Lower leg skin (tissue), 3 donors: ENCODE results near the gene WHRN.

ENCODE experiments used
- POLR2A ChIP-seq, 2 donors: fragments of 450-650 bp; IDR thresholded peaks; one replicate each; pipeline ENCODE4 v1.6.1; 2016 to 2017; ENCODE audit warnings: antibody characterized with exemption in 2 of 2, mild to moderate bottlenecking in 1 of 2, moderate library complexity in 1 of 2
- TF ChIP-seq, protein P1 (sequence below), 3 donors: fragments of 450-650 bp; IDR thresholded peaks; one replicate each; pipeline ENCODE4 v1.5.1; 2016; ENCODE audit warnings: antibody characterized with exemption in 3 of 3, mild to moderate bottlenecking in 3 of 3, moderate library complexity in 2 of 3

DNA sequence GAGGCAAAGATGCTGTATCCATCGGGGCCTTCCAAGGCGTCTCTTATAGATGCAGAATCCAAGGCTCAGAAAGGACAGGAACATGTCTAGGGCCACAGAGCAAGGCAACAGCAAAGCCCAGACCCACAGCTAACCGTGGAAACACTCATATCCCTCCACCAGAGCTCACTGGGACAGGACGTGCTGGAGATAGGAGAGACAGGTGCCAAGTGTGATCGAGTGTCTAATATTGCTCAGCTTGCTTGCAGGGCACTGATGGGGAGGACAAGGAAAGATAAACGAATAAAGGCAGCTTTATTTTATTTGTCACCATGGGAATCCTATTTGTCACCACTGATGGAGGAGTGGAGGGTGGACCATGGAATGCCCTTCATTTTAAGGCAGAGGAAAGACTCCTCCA lies 73.5 kb downstream of the WHRN start:
- TF ChIP-seq, protein P1, sequence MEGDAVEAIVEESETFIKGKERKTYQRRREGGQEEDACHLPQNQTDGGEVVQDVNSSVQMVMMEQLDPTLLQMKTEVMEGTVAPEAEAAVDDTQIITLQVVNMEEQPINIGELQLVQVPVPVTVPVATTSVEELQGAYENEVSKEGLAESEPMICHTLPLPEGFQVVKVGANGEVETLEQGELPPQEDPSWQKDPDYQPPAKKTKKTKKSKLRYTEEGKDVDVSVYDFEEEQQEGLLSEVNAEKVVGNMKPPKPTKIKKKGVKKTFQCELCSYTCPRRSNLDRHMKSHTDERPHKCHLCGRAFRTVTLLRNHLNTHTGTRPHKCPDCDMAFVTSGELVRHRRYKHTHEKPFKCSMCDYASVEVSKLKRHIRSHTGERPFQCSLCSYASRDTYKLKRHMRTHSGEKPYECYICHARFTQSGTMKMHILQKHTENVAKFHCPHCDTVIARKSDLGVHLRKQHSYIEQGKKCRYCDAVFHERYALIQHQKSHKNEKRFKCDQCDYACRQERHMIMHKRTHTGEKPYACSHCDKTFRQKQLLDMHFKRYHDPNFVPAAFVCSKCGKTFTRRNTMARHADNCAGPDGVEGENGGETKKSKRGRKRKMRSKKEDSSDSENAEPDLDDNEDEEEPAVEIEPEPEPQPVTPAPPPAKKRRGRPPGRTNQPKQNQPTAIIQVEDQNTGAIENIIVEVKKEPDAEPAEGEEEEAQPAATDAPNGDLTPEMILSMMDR (IDR thresholded peaks at IDR 0.05), result no peak
- no peak for TF ChIP-seq POLR2A (IDR thresholded peaks at IDR 0.05)
